GM12875 (cell line): ENCODE data around the gene FLVCR2.

ENCODE experiments used
- H3K4me3 ChIP-seq: one replicate; pipeline ENCODE4 v1.5.1; 2011; ENCODE audit warnings: low read depth, low read length, control low read depth
- TF ChIP-seq, protein P1 (sequence below): IDR thresholded peaks from 2 replicates; pipeline ENCODE4 v1.5.1; 2011; ENCODE audit warnings: low read depth, mild to moderate bottlenecking, control low read depth, inconsistent platforms, low read length, moderate library complexity, borderline replicate concordance; ENCODE audit not compliant: insufficient read depth

Gene FLVCR2

DNA sequence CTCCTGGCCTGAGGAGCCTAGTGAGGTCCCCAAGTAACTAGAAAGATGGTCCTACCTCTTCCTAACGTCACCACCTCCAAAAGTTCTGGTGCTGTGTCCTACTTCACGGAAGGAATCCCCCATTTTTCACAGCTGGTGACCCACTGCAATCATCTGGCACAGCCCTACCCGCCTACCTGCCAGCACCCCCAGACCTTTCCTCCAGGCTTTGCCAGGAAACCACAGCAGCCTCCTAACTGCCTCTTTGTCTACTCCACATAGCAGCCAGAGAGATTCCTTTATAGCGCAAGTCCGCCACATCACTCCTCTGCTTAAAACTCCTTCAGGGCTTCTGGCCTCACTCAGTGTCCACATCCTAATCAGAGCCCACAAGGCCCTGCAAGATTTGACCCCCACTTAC lies 13.4 kb upstream of the FLVCR2 start:
- TF ChIP-seq, protein P1, sequence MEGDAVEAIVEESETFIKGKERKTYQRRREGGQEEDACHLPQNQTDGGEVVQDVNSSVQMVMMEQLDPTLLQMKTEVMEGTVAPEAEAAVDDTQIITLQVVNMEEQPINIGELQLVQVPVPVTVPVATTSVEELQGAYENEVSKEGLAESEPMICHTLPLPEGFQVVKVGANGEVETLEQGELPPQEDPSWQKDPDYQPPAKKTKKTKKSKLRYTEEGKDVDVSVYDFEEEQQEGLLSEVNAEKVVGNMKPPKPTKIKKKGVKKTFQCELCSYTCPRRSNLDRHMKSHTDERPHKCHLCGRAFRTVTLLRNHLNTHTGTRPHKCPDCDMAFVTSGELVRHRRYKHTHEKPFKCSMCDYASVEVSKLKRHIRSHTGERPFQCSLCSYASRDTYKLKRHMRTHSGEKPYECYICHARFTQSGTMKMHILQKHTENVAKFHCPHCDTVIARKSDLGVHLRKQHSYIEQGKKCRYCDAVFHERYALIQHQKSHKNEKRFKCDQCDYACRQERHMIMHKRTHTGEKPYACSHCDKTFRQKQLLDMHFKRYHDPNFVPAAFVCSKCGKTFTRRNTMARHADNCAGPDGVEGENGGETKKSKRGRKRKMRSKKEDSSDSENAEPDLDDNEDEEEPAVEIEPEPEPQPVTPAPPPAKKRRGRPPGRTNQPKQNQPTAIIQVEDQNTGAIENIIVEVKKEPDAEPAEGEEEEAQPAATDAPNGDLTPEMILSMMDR = no peak
- H3K4me3 ChIP-seq = no peak overlapping the region

DNA sequence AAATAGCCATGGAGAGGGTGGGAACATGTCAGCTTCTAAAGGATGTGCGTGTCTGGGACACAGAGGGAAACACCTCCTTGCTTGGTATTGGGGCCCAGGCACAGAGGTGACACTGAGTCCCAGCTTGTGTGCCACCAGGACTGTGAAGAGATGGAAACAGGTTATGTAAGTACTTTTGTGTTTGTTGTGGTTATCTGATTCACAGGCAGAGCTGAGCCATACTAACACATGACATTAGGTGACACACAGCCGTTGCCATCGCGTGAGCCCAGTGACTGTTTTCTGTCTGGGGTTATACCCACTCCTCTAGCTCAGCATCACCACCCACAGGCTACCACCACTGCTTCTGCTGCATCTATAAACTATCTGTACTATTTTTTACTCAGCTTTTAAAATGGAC lies 12.1 kb upstream of the FLVCR2 start:
- TF ChIP-seq, protein P1 = no peak

DNA sequence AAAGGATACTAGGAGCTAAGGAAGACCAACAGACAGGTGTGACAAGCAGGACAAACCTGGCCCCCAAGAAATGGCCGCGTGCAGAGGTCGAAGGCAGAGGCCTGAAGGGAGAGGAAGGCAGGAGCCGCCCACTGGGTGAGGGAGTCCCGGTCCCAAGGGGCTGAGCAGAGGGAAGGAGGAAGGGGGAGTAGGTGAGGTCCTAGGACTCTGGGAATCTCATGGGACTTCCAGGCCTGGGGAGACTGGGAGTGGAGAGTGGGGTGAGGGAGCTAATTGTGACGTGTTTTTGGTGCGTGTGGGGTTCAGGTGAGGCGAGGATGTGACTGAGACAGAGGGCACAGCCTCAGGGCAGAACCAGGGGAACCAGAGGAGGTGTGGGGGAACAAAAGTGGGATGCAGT lies 11.7 kb upstream of the FLVCR2 start:
- no peak overlapping the region for H3K4me3 ChIP-seq
- TF ChIP-seq, protein P1 = no peak

More for the DNA sequence above, 12.1 kb upstream of the FLVCR2 start:
- H3K4me3 ChIP-seq = no peak overlapping the region

DNA sequence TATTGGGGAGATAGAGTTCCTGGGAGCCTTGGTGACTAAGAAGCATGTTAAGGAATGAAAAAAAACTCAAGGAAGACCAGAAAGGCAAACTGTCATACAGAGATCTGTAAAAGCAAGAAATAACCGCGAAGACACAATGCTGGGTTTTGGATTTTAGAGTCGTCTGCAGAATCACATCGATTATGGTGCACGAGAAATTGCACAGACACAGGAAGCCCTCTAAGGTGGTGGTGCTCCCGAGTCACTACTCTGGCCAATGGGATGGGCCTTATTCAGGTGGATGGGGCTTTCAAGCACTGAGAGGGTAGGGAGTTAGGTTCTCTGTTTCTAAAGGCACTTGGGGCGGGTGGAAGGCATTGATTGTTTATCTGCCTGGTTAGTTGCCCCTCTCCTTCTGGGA lies 10.3 kb upstream of the FLVCR2 start:
- TF ChIP-seq, protein P1 = no peak
- H3K4me3 ChIP-seq = no peak overlapping the region

DNA sequence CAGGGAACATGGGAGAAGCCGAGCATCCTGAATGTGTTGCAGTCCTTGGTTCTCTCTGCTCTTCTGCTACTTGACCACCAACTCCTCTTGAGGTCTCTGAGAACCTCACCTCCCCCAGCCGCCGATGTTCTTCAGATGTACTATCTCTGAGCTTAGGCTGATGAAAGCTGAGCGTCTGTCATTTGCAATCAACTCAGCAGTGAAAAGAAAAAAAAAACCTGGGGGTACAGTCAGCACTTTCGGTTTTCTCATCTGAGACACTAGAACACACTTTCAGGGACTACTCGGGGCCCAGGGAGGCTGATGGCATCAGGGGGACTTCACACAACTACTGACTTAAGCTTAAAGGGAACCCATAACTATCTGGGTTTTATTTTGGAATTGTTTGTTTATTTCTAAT lies 9.6 kb upstream of the FLVCR2 start:
- no peak overlapping the region for H3K4me3 ChIP-seq
- TF ChIP-seq, protein P1 = no peak

DNA sequence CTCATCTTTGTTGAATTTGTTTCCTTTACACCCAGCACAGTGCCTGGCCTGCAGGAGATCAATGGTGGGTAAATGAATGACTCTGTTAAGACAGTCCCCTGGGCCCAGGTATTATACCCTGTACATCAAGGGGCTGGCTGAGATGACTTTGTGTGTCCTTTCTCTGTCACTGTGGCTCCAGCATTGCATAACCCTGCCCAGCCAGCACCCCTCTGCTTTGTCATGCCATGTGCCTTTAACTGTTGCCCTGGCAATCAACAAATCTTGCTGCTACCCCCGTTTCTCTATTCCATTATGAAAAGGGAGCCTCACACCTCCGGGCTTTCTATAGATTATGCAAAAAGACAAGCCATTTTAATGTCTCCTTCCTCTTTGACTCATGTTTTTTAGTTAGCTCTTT lies 7.6 kb upstream of the FLVCR2 start:
- TF ChIP-seq, protein P1 = no peak
- no peak overlapping the region for H3K4me3 ChIP-seq

DNA sequence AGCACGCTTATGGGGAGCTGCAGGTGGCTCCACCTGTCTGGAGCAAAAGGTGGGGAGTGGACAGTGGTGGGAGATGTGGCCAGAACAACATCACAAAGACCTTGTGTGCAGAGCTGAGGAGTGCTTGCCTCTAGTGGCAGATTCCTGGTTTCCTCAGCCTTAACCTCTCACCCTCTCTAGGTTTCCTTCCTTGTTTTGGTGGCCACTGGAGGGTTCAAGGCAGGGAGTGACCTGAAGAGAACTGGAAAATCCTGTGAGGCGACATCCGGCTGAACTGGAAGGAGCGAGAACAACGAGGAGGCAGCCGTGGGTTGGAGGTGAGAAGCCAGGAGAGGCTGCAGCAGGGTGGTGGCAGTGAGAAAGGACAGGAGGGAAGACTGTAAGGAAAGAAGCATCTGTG lies 6.3 kb upstream of the FLVCR2 start:
- no peak overlapping the region for H3K4me3 ChIP-seq
- TF ChIP-seq, protein P1 = no peak
